SK-N-SH (cell line): Measurements from ENCODE around the gene CYB5D1.

Experiments used
- TF ChIP-seq, protein P1 (sequence below): IDR thresholded peaks from 2 replicates; pipeline ENCODE4 v1.4.0; 2012; ENCODE audit warnings: low read depth, borderline replicate concordance
- TF ChIP-seq, protein P2 (sequence below): fragments of 200-600 bp; sonication (generic); IDR thresholded peaks from 2 replicates; pipeline ENCODE4 v1.6.1; 2017; ENCODE audit warnings: antibody characterized with exemption, mild to moderate bottlenecking, moderate library complexity

- TF ChIP-seq, protein P1, sequence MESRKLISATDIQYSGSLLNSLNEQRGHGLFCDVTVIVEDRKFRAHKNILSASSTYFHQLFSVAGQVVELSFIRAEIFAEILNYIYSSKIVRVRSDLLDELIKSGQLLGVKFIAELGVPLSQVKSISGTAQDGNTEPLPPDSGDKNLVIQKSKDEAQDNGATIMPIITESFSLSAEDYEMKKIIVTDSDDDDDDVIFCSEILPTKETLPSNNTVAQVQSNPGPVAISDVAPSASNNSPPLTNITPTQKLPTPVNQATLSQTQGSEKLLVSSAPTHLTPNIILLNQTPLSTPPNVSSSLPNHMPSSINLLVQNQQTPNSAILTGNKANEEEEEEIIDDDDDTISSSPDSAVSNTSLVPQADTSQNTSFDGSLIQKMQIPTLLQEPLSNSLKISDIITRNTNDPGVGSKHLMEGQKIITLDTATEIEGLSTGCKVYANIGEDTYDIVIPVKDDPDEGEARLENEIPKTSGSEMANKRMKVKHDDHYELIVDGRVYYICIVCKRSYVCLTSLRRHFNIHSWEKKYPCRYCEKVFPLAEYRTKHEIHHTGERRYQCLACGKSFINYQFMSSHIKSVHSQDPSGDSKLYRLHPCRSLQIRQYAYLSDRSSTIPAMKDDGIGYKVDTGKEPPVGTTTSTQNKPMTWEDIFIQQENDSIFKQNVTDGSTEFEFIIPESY: no peak
- TF ChIP-seq, protein P2, sequence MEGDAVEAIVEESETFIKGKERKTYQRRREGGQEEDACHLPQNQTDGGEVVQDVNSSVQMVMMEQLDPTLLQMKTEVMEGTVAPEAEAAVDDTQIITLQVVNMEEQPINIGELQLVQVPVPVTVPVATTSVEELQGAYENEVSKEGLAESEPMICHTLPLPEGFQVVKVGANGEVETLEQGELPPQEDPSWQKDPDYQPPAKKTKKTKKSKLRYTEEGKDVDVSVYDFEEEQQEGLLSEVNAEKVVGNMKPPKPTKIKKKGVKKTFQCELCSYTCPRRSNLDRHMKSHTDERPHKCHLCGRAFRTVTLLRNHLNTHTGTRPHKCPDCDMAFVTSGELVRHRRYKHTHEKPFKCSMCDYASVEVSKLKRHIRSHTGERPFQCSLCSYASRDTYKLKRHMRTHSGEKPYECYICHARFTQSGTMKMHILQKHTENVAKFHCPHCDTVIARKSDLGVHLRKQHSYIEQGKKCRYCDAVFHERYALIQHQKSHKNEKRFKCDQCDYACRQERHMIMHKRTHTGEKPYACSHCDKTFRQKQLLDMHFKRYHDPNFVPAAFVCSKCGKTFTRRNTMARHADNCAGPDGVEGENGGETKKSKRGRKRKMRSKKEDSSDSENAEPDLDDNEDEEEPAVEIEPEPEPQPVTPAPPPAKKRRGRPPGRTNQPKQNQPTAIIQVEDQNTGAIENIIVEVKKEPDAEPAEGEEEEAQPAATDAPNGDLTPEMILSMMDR: no peak
Observed at GRCh38 chr17:7888184-7888920, 30.5 kb downstream of the CYB5D1 start, which contains the start of gene CHD3.
